Measurements from ENCODE around the gene SHC2.

Gene SHC2

DNA sequence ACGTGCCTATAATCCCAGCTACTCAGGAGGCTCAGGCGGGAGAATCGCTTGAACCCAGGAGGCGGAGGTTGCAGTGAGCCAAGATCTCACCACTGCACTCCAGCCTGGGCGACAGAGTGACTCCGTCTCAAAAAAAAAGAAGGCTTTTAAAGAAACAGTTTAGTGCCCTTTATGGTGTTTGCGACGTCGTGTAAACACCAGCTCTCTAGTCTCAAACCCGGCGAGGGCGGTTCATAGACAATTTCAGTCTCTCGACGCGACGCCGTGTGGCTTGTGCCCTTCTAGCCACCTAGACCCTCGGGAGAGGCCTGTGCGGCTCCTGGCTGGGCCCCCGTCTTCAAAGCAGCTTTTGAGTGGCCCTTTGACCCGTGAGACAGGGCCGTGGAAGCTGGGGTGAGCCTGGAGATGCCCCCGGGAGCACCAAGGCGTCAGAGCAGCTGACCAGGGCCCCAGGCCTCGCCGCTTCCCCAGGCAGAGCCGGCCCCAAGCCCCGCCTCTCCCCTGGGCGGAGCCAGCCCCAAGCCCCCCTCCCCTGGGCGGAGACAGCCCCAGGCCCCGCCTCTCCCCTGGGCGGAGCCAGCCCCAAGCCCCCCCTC, 30.4 kb upstream of the SHC2 start:
- peaks cover 3% of the 10 kb centered on the region; the same call in 1 of the 2 replicates for H3K36me3 ChIP-seq (ENCODE audit: control insufficient read depth, low read length)
- peaks cover 12% of the 10 kb centered on the region for H3K4me1 ChIP-seq (ENCODE audit: control insufficient read depth, low read length)
- no peak overlapping the region for H3K4me3 ChIP-seq (ENCODE audit: low read length)

DNA sequence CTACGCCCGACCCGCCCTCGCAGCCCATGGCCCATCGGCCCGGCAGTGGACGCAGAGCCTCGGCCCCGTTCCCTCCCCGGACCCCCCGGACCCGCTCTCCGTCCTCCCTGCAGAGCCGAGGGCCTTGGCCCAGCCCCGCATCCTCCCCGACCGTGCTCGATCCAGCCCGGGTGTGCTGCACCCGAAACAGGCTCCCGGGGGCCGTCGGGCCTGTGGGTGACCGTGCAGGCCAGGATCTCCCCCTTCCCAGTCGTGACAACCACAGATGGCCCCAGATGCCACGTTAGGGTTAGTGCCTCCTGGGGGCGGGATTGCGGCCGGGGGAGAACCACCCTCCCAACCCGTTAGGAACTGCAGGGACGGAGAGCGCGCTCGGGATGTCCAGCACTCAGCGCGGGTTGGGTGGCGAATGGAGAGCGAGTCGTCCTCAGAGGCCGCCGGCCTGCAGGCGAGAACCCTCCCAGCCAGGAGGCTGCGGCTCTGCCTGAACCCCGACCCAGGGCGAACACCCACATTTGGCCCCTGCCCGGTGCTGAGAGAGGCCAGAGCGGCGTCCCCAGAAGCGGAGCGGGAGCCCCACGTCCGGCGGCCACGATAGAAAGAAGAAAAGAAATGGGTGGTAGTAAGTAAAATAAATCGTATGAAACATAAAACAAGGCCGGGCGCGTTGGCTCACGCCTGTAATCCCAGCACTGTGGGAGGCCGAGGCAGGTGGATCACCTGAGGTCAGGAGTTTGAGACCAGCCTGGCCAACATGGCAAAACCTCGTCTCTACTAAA, 28.8 kb upstream of the SHC2 start:
- peak overlapping the region; percentile 96 for H3K4me3 ChIP-seq (ENCODE audit: low read length)
- no peak for TF ChIP-seq EZH2phosphoT487 (IDR thresholded peaks at IDR 0.05; ENCODE audit: borderline replicate concordance, low read length)
- TF ChIP-seq, protein P1, sequence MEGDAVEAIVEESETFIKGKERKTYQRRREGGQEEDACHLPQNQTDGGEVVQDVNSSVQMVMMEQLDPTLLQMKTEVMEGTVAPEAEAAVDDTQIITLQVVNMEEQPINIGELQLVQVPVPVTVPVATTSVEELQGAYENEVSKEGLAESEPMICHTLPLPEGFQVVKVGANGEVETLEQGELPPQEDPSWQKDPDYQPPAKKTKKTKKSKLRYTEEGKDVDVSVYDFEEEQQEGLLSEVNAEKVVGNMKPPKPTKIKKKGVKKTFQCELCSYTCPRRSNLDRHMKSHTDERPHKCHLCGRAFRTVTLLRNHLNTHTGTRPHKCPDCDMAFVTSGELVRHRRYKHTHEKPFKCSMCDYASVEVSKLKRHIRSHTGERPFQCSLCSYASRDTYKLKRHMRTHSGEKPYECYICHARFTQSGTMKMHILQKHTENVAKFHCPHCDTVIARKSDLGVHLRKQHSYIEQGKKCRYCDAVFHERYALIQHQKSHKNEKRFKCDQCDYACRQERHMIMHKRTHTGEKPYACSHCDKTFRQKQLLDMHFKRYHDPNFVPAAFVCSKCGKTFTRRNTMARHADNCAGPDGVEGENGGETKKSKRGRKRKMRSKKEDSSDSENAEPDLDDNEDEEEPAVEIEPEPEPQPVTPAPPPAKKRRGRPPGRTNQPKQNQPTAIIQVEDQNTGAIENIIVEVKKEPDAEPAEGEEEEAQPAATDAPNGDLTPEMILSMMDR (IDR thresholded peaks at IDR 0.05; ENCODE audit: low read depth, low read length, poor library complexity, severe bottlenecking) = no peak
- H3K4me2 ChIP-seq (ENCODE audit: low read length) = peak overlapping the region; percentile 74
- peaks cover 10% of the 10 kb centered on the region for H3F3A ChIP-seq (ENCODE audit: control insufficient read depth, insufficient read depth)
- no peak overlapping the region for H3K27ac ChIP-seq (ENCODE audit: low read depth, low read length)
- H3K9me3 ChIP-seq (ENCODE audit: control insufficient read depth, insufficient read depth, low read length) = peaks cover 13% of the 10 kb centered on the region; the same call in 1 of the 2 replicates
- H3K79me2 ChIP-seq (ENCODE audit: control insufficient read depth, low read length) = peaks cover 3% of the 10 kb centered on the region; the same call in 1 of the 2 replicates
- peaks cover 12% of the 10 kb centered on the region for H3K4me1 ChIP-seq (ENCODE audit: control insufficient read depth, low read length)
- no peaks in the 10 kb centered on the region for H4K20me1 ChIP-seq (ENCODE audit: control insufficient read depth, insufficient read depth, low read depth, low read length)
- H3K9me2 ChIP-seq (replicated peaks; ENCODE audit: control insufficient read depth, low read length) = no peaks in the 10 kb centered on the region
- H3K36me3 ChIP-seq (ENCODE audit: control insufficient read depth, low read length) = peaks cover 3% of the 10 kb centered on the region; the same call in 1 of the 2 replicates
- no peaks in the 10 kb centered on the region for H3K27me3 ChIP-seq (ENCODE audit: control insufficient read depth, low read length)

More for the DNA sequence above, 30.4 kb upstream of the SHC2 start:
- Histone ChIP-seq H3K4me2 (ENCODE audit: low read length) (no peak overlapping the region), H3K9me3 (ENCODE audit: control insufficient read depth, insufficient read depth, low read length) (peaks cover 13% of the 10 kb centered on the region; the same call in 1 of the 2 replicates), H3F3A (ENCODE audit: control insufficient read depth, insufficient read depth) (peaks cover 10% of the 10 kb centered on the region), H3K9me2 (replicated peaks; ENCODE audit: control insufficient read depth, low read length) (no peaks in the 10 kb centered on the region), H3K79me2 (ENCODE audit: control insufficient read depth, low read length) (peaks cover 3% of the 10 kb centered on the region; the same call in 1 of the 2 replicates), H4K20me1 (ENCODE audit: control insufficient read depth, insufficient read depth, low read depth, low read length) (no peaks in the 10 kb centered on the region), H3K27ac (ENCODE audit: low read depth, low read length) (no peak overlapping the region), H3K27me3 (ENCODE audit: control insufficient read depth, low read length) (no peaks in the 10 kb centered on the region)
- TF ChIP-seq, protein P1 (IDR thresholded peaks at IDR 0.05; ENCODE audit: low read depth, low read length, poor library complexity, severe bottlenecking) = no peak
- TF ChIP-seq EZH2phosphoT487 (IDR thresholded peaks at IDR 0.05; ENCODE audit: borderline replicate concordance, low read length) = no peak

DNA sequence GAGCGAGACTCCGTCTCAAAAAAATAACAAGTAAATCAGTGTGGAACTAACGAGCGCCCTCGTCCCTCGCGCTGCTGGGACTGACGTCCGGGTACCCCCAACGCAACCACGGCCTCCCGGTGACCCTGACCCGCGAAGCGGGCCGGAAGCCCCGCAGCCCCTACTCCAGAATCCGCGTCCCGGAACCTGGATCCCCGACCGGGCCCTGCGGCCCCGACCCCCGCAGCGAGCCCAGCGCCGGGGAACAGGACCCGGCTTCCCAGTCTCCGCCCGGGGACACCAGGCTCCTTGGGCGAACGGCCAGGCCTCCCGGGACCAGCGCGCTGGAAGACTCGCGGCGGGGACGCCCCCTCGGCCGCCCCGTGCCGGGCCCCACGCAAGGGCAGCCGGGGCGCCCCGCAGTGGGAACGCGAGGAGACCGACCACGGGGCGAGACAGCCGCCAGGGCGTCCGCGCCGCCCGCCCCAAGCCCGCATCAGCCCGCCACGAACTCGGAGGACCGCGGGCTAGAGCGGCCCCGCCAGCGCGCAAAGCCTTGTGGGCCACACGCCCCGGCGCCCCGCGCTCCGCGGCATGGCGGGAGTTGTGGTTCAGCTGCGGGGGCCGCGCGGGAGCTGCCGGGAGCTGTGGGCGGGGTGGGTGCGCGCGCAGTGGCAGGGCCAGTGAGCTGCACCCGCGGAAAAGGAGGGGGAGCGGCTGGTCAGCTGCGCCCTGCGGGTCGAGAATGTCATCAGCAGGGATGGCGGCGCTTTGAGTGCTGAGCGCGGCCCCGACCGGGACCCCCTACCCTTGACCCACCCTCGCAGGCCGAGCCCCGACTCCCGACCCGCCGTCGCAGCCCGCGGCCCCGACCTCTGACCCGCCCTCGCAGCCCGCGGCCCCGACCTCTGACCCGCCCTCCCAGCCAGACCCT, 27.9 kb upstream of the SHC2 start:
- no peaks in the 10 kb centered on the region for H4K20me1 ChIP-seq (ENCODE audit: control insufficient read depth, insufficient read depth, low read depth, low read length)
- peaks cover 3% of the 10 kb centered on the region; the same call in 1 of the 2 replicates for H3K36me3 ChIP-seq (ENCODE audit: control insufficient read depth, low read length)
- H3K9me2 ChIP-seq (replicated peaks; ENCODE audit: control insufficient read depth, low read length) = no peaks in the 10 kb centered on the region
- peak overlapping the region; percentile 89 for H3K27ac ChIP-seq (ENCODE audit: low read depth, low read length)
- H3K9me3 ChIP-seq (ENCODE audit: control insufficient read depth, insufficient read depth, low read length) = peaks cover 14% of the 10 kb centered on the region; the same call in 1 of the 2 replicates
- H3K4me2 ChIP-seq (ENCODE audit: low read length) = peak overlapping the region; percentile 74
- peaks cover 12% of the 10 kb centered on the region for H3K4me1 ChIP-seq (ENCODE audit: control insufficient read depth, low read length)
- H3K4me3 ChIP-seq (ENCODE audit: low read length) = peak overlapping the region; percentile 96
- peaks cover 10% of the 10 kb centered on the region for H3F3A ChIP-seq (ENCODE audit: control insufficient read depth, insufficient read depth)
- peaks cover 3% of the 10 kb centered on the region; the same call in 1 of the 2 replicates for H3K79me2 ChIP-seq (ENCODE audit: control insufficient read depth, low read length)
- no peaks in the 10 kb centered on the region for H3K27me3 ChIP-seq (ENCODE audit: control insufficient read depth, low read length)
- TF ChIP-seq EZH2phosphoT487 (IDR thresholded peaks at IDR 0.05; ENCODE audit: borderline replicate concordance, low read length) = no peak
- TF ChIP-seq, protein P1 (IDR thresholded peaks at IDR 0.05; ENCODE audit: low read depth, low read length, poor library complexity, severe bottlenecking) = no peak
